ENCODE measurements around the gene KIAA1217.

Gene KIAA1217

GRCh38 chr10:24210501-24210900 is 1.6 kb downstream of the KIAA1217 start:
- Histone ChIP-seq H3K9me3 (ENCODE audit: control insufficient read depth, low read length) (no peaks in the 10 kb centered on the region), H3K4me1 (ENCODE audit: control insufficient read depth, insufficient read depth, low read length) (peaks cover 21% of the 10 kb centered on the region), H3K4me3 (ENCODE audit: low read length) (no peak overlapping the region), H3K9ac (ENCODE audit: low read length) (no peak overlapping the region), H3K27me3 (ENCODE audit: control insufficient read depth, insufficient read depth, low read length) (no peaks in the 10 kb centered on the region), H3K36me3 (ENCODE audit: control insufficient read depth, insufficient read depth, low read length) (no peaks in the 10 kb centered on the region)

GRCh38 chr10:24213266-24213665 is 4.3 kb downstream of the KIAA1217 start:
- H3K4me1 ChIP-seq (ENCODE audit: control insufficient read depth, insufficient read depth, low read length) = peaks cover 18% of the 10 kb centered on the region
- H3K4me3 ChIP-seq (ENCODE audit: low read length) = no peak overlapping the region

GRCh38 chr10:24213881-24214280 is 4.9 kb downstream of the KIAA1217 start:
- H3K9me3 ChIP-seq (ENCODE audit: control insufficient read depth, low read length) = no peaks in the 10 kb centered on the region
- H3K9ac ChIP-seq (ENCODE audit: low read length) = no peak overlapping the region
- no peaks in the 10 kb centered on the region for H3K36me3 ChIP-seq (ENCODE audit: control insufficient read depth, insufficient read depth, low read length)
- no peaks in the 10 kb centered on the region for H3K27me3 ChIP-seq (ENCODE audit: control insufficient read depth, insufficient read depth, low read length)
- H3K4me3 ChIP-seq (ENCODE audit: low read length) = no peak overlapping the region
- H3K4me1 ChIP-seq (ENCODE audit: control insufficient read depth, insufficient read depth, low read length) = peaks cover 18% of the 10 kb centered on the region

More at GRCh38 chr10:24213266-24213665, 4.3 kb downstream of the KIAA1217 start:
- Histone ChIP-seq H3K27me3 (ENCODE audit: control insufficient read depth, insufficient read depth, low read length) (no peaks in the 10 kb centered on the region), H3K9me3 (ENCODE audit: control insufficient read depth, low read length) (no peaks in the 10 kb centered on the region), H3K36me3 (ENCODE audit: control insufficient read depth, insufficient read depth, low read length) (no peaks in the 10 kb centered on the region), H3K9ac (ENCODE audit: low read length) (no peak overlapping the region)

- peaks cover 18% of the 10 kb centered on the region for H3K4me1 ChIP-seq (ENCODE audit: control insufficient read depth, insufficient read depth, low read length)
- H3K9ac ChIP-seq (ENCODE audit: low read length) = no peak overlapping the region
- no peaks in the 10 kb centered on the region for H3K9me3 ChIP-seq (ENCODE audit: control insufficient read depth, low read length)
- no peaks in the 10 kb centered on the region for H3K36me3 ChIP-seq (ENCODE audit: control insufficient read depth, insufficient read depth, low read length)
- no peaks in the 10 kb centered on the region for H3K27me3 ChIP-seq (ENCODE audit: control insufficient read depth, insufficient read depth, low read length)
- no peak overlapping the region for H3K4me3 ChIP-seq (ENCODE audit: low read length)
Observed at GRCh38 chr10:24214762-24215161, 5.8 kb downstream of the KIAA1217 start.

GRCh38 chr10:24215196-24215595 is 6.3 kb downstream of the KIAA1217 start:
- Histone ChIP-seq H3K27me3 (ENCODE audit: control insufficient read depth, insufficient read depth, low read length) (no peaks in the 10 kb centered on the region), H3K36me3 (ENCODE audit: control insufficient read depth, insufficient read depth, low read length) (no peaks in the 10 kb centered on the region), H3K9ac (ENCODE audit: low read length) (no peak overlapping the region), H3K4me3 (ENCODE audit: low read length) (no peak overlapping the region), H3K9me3 (ENCODE audit: control insufficient read depth, low read length) (no peaks in the 10 kb centered on the region), H3K4me1 (ENCODE audit: control insufficient read depth, insufficient read depth, low read length) (peaks cover 18% of the 10 kb centered on the region)

GRCh38 chr10:24215603-24216002 is 6.7 kb downstream of the KIAA1217 start:
- no peak overlapping the region for H3K4me3 ChIP-seq (ENCODE audit: low read length)
- H3K27me3 ChIP-seq (ENCODE audit: control insufficient read depth, insufficient read depth, low read length) = no peaks in the 10 kb centered on the region
- H3K9me3 ChIP-seq (ENCODE audit: control insufficient read depth, low read length) = no peaks in the 10 kb centered on the region
- H3K36me3 ChIP-seq (ENCODE audit: control insufficient read depth, insufficient read depth, low read length) = no peaks in the 10 kb centered on the region
- H3K9ac ChIP-seq (ENCODE audit: low read length) = no peak overlapping the region
- peaks cover 18% of the 10 kb centered on the region for H3K4me1 ChIP-seq (ENCODE audit: control insufficient read depth, insufficient read depth, low read length)

- H3K4me3 ChIP-seq (ENCODE audit: low read length) = no peak overlapping the region
- H3K9ac ChIP-seq (ENCODE audit: low read length) = no peak overlapping the region
- H3K4me1 ChIP-seq (ENCODE audit: control insufficient read depth, insufficient read depth, low read length) = peaks cover 9% of the 10 kb centered on the region
- H3K36me3 ChIP-seq (ENCODE audit: control insufficient read depth, insufficient read depth, low read length) = no peaks in the 10 kb centered on the region
- H3K27me3 ChIP-seq (ENCODE audit: control insufficient read depth, insufficient read depth, low read length) = no peaks in the 10 kb centered on the region
- H3K9me3 ChIP-seq (ENCODE audit: control insufficient read depth, low read length) = no peaks in the 10 kb centered on the region
Observed at GRCh38 chr10:24219963-24220362, 11.0 kb downstream of the KIAA1217 start.

GRCh38 chr10:24223341-24223740 is 14.4 kb downstream of the KIAA1217 start:
- no peaks in the 10 kb centered on the region for H3K9me3 ChIP-seq (ENCODE audit: control insufficient read depth, low read length)
- H3K27me3 ChIP-seq (ENCODE audit: control insufficient read depth, insufficient read depth, low read length) = no peaks in the 10 kb centered on the region
- H3K36me3 ChIP-seq (ENCODE audit: control insufficient read depth, insufficient read depth, low read length) = no peaks in the 10 kb centered on the region
- no peak overlapping the region for H3K4me3 ChIP-seq (ENCODE audit: low read length)
- no peaks in the 10 kb centered on the region for H3K4me1 ChIP-seq (ENCODE audit: control insufficient read depth, insufficient read depth, low read length)
- no peak overlapping the region for H3K9ac ChIP-seq (ENCODE audit: low read length)

GRCh38 chr10:24223953-24224352 is 15.0 kb downstream of the KIAA1217 start:
- no peak overlapping the region for H3K9ac ChIP-seq (ENCODE audit: low read length)
- H3K9me3 ChIP-seq (ENCODE audit: control insufficient read depth, low read length) = no peaks in the 10 kb centered on the region
- no peaks in the 10 kb centered on the region for H3K4me1 ChIP-seq (ENCODE audit: control insufficient read depth, insufficient read depth, low read length)
- H3K4me3 ChIP-seq (ENCODE audit: low read length) = no peak overlapping the region
- no peaks in the 10 kb centered on the region for H3K27me3 ChIP-seq (ENCODE audit: control insufficient read depth, insufficient read depth, low read length)
- H3K36me3 ChIP-seq (ENCODE audit: control insufficient read depth, insufficient read depth, low read length) = no peaks in the 10 kb centered on the region

- Histone ChIP-seq H3K27me3 (ENCODE audit: control insufficient read depth, insufficient read depth, low read length) (no peaks in the 10 kb centered on the region), H3K9ac (ENCODE audit: low read length) (no peak overlapping the region), H3K9me3 (ENCODE audit: control insufficient read depth, low read length) (no peaks in the 10 kb centered on the region), H3K4me1 (ENCODE audit: control insufficient read depth, insufficient read depth, low read length) (no peaks in the 10 kb centered on the region), H3K36me3 (ENCODE audit: control insufficient read depth, insufficient read depth, low read length) (no peaks in the 10 kb centered on the region), H3K4me3 (ENCODE audit: low read length) (no peak overlapping the region)
Observed at GRCh38 chr10:24228642-24229041, 19.7 kb downstream of the KIAA1217 start.

- H3K9me3 ChIP-seq (ENCODE audit: control insufficient read depth, low read length) = no peaks in the 10 kb centered on the region
Observed at GRCh38 chr10:24229909-24230308, 21.0 kb downstream of the KIAA1217 start.

GRCh38 chr10:24231200-24231599 is 22.3 kb downstream of the KIAA1217 start:
- no peaks in the 10 kb centered on the region for H3K9me3 ChIP-seq (ENCODE audit: control insufficient read depth, low read length)
- H3K27me3 ChIP-seq (ENCODE audit: control insufficient read depth, insufficient read depth, low read length) = no peaks in the 10 kb centered on the region
- H3K4me3 ChIP-seq (ENCODE audit: low read length) = no peak overlapping the region

More at GRCh38 chr10:24229909-24230308, 21.0 kb downstream of the KIAA1217 start:
- Histone ChIP-seq H3K4me3 (ENCODE audit: low read length) (no peak overlapping the region), H3K9ac (ENCODE audit: low read length) (no peak overlapping the region), H3K36me3 (ENCODE audit: control insufficient read depth, insufficient read depth, low read length) (no peaks in the 10 kb centered on the region), H3K4me1 (ENCODE audit: control insufficient read depth, insufficient read depth, low read length) (no peaks in the 10 kb centered on the region), H3K27me3 (ENCODE audit: control insufficient read depth, insufficient read depth, low read length) (no peaks in the 10 kb centered on the region)

GRCh38 chr10:24234784-24235183 is 25.8 kb downstream of the KIAA1217 start:
- H3K27me3 ChIP-seq (ENCODE audit: control insufficient read depth, insufficient read depth, low read length) = no peaks in the 10 kb centered on the region
- H3K4me3 ChIP-seq (ENCODE audit: low read length) = no peak overlapping the region
- H3K9ac ChIP-seq (ENCODE audit: low read length) = no peak overlapping the region
- no peaks in the 10 kb centered on the region for H3K36me3 ChIP-seq (ENCODE audit: control insufficient read depth, insufficient read depth, low read length)
- no peaks in the 10 kb centered on the region for H3K9me3 ChIP-seq (ENCODE audit: control insufficient read depth, low read length)
- H3K4me1 ChIP-seq (ENCODE audit: control insufficient read depth, insufficient read depth, low read length) = peaks cover 4% of the 10 kb centered on the region

More at GRCh38 chr10:24231200-24231599, 22.3 kb downstream of the KIAA1217 start:
- Histone ChIP-seq H3K4me1 (ENCODE audit: control insufficient read depth, insufficient read depth, low read length) (no peaks in the 10 kb centered on the region), H3K36me3 (ENCODE audit: control insufficient read depth, insufficient read depth, low read length) (no peaks in the 10 kb centered on the region), H3K9ac (ENCODE audit: low read length) (no peak overlapping the region)

Data from mucosa of stomach (tissue), 1 donor.